ENCODE measurements around the gene TMOD4. TPM values are rescaled to one million over a fixed set of nuclear protein-coding genes. Genes with fewer than 3 reads are reported as not detected.
A peak's percentile ranks its signal among the peaks of the same experiment; 100 is the strongest.

TMOD4 gene
- polyA plus RNA-seq, 1 donor from 2014 or later, result 1.0 TPM

DNA sequence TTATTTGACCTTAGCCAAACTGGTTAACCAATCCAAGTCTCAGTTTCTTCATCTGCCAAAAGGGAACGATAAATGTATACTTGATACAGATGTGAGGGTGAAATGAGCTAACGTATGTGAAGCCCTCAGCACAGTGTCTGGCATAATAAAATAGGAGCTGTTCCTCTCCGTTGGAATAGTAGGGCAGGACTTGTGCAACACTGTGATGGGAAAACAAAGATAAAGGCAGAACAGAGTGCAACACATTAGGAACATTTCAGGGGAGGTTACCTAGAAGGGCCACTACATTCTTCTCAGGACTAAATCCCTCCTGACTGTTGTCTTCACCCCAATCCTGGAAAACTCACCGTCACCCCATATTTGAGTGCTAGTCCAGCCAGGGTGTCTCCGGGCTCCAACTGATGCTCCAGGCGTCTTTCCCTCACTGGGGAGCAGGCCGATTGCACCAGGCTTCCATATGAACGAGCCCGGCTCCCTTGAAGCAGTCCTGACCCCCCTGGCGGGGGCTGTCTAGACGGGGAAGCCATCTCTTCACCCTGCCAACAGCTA lies 11.0 kb downstream of the TMOD4 start:
- Mint-ChIP-seq H3K9me3 (peaks cover 0 to 2% (median 0%) of the 10 kb centered on the region in 3 donors), H3K4me3 (peak overlapping the region; percentile 13 to 99 (median 96)), H3K27ac (peak overlapping the region in 2 of 3 donors; percentile 59), H3K27me3 (peaks cover 1% of the 10 kb centered on the region), H3K36me3 (peaks cover 11% of the 10 kb centered on the region), H3K4me1 (peaks cover 21 to 29% (median 25%) of the 10 kb centered on the region in 3 donors)

DNA sequence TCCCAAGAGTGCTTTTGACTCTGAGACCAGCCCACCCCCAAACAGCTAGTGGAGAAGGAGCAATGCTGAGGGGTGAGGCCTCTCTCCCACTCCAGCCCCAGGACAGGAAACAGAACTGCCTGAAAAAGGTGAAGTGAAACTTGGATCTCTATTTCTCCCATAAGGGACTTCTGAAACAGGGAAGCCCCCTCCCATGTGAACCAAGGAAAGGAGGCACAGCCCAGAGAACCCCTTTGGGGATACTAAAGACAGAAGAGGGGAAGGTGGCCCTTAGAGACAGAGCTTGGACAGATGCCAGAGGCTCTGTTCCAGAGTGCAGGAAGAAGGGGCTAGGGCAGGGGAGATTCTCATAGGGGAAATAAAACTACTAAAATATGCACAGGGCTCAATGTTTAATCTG lies 16.4 kb downstream of the TMOD4 start:
- no peaks in the 10 kb centered on the region for H3K27me3 Mint-ChIP-seq
- peak overlapping the region in 2 of 3 donors; percentile 72 to 78 for H3K27ac Mint-ChIP-seq
- peaks cover 13% of the 10 kb centered on the region for H3K36me3 Mint-ChIP-seq
- peak overlapping the region in 2 of 4 donors; percentile 49 to 86 for H3K4me3 Mint-ChIP-seq
- H3K4me1 Mint-ChIP-seq, result peaks cover 34 to 38% (median 36%) of the 10 kb centered on the region in 3 donors
- no peaks in the 10 kb centered on the region for H3K9me3 Mint-ChIP-seq

DNA sequence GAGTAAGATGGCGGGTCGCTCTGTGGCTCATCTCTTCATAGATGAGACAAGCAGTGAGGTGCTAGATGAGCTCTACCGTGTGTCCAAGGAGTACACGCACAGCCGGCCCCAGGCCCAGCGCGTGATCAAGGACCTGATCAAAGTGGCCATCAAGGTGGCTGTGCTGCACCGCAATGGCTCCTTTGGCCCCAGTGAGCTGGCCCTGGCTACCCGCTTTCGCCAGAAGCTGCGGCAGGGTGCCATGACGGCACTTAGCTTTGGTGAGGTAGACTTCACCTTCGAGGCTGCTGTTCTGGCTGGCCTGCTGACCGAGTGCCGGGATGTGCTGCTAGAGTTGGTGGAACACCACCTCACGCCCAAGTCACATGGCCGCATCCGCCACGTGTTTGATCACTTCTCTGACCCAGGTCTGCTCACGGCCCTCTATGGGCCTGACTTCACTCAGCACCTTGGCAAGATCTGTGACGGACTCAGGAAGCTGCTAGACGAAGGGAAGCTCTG lies 17.0 kb downstream of the TMOD4 start:
- Mint-ChIP-seq H3K27me3 (no peaks in the 10 kb centered on the region), H3K4me1 (peaks cover 34 to 38% (median 36%) of the 10 kb centered on the region in 3 donors), H3K4me3 (peak overlapping the region in 3 of 4 donors; percentile 86 to 94 (median 93)), H3K27ac (peak overlapping the region in 1 of 3 donors; percentile 82), H3K36me3 (peaks cover 13% of the 10 kb centered on the region), H3K9me3 (no peaks in the 10 kb centered on the region)

- peak overlapping the region; percentile 86 to 94 (median 93) for H3K4me3 Mint-ChIP-seq
- peaks cover 34 to 38% (median 36%) of the 10 kb centered on the region in 3 donors for H3K4me1 Mint-ChIP-seq
- peak overlapping the region in 2 of 3 donors; percentile 59 to 82 for H3K27ac Mint-ChIP-seq
- H3K27me3 Mint-ChIP-seq, result no peaks in the 10 kb centered on the region
- H3K9me3 Mint-ChIP-seq, result no peaks in the 10 kb centered on the region
- peaks cover 13% of the 10 kb centered on the region for H3K36me3 Mint-ChIP-seq
These were observed 17.5 kb downstream of the TMOD4 start for GRCh38 chr1:151158326-151158725.

DNA sequence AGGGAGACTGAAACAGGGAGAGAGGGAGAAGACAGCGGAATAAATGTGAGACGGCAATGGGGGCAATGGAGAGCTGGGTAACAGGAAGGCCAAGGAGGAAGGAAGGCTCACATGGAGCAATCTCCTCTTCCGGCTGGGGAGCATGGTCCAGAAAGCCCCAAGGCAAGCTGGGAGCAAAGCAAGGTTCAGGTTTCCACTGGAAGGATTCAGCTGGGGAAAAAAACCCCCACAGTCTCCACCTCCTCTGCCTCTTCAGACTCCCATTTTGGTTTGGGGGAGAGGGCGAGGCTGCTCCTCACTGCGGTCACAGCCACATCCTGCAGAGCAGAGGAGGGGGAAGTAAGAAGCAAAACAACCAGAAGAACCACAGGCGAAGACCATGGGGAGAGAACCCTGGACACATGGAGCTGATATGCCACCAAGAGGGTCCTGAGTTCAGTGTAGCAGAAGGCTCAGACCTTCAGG lies 18.7 kb downstream of the TMOD4 start:
- Mint-ChIP-seq H3K27ac (peak overlapping the region; percentile 74 to 83 (median 79)), H3K27me3 (no peaks in the 10 kb centered on the region), H3K9me3 (no peaks in the 10 kb centered on the region), H3K4me1 (peaks cover 31 to 36% (median 31%) of the 10 kb centered on the region in 3 donors), H3K4me3 (peak overlapping the region; percentile 86 to 94 (median 93)), H3K36me3 (peaks cover 11% of the 10 kb centered on the region)

- peaks cover 8% of the 10 kb centered on the region for H3K36me3 Mint-ChIP-seq
- no peaks in the 10 kb centered on the region for H3K9me3 Mint-ChIP-seq
- H3K4me3 Mint-ChIP-seq, result peak within 1 kb of the TSS; percentile 86 to 94 (median 93)
- peak within 1 kb of the TSS; percentile 79 to 83 (median 80) for H3K27ac Mint-ChIP-seq
- H3K4me1 Mint-ChIP-seq, result peaks cover 26 to 31% (median 31%) of the 10 kb centered on the region in 3 donors
- no peaks in the 10 kb centered on the region for H3K27me3 Mint-ChIP-seq
These were observed 19.3 kb downstream of the TMOD4 start, which contains the start of gene TNFAIP8L2 for GRCh38 chr1:151156515-151156819. Gene TNFAIP8L2, plus strand, starts transcription at chr1:151156649. Its CDS starts 2,049 bp downstream, at chr1:151158698.

- Mint-ChIP-seq H3K4me3 (peak overlapping the region in 2 of 4 donors; percentile 84 to 97), H3K36me3 (no peaks in the 10 kb centered on the region), H3K27me3 (peaks cover 4% of the 10 kb centered on the region), H3K27ac (no peak overlapping the region), H3K4me1 (peaks cover 0 to 10% (median 10%) of the 10 kb centered on the region in 3 donors), H3K9me3 (no peaks in the 10 kb centered on the region)
These were observed 28.1 kb downstream of the TMOD4 start for GRCh38 chr1:151147665-151148064.

DNA sequence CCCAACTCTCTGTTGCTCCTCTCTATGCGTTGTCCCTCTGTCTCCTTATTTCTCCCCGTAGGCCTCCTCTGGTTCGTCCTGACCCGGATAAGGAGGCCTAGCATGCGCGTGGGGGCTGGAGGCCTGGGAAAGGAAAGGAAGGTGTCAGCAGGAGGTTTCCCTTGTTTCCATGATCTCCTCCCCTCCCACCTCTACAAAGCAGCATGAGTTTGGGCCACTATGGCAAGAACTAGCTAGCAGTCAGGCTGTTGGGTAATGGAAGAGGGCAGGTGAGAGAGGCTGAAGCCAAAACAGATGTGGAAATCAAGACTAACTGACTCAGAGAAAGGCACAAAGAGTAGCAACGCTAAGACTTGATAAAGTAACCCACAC lies 28.7 kb downstream of the TMOD4 start:
- Mint-ChIP-seq H3K27ac (no peak overlapping the region), H3K9me3 (no peaks in the 10 kb centered on the region)

GRCh38 chr1:151146412-151147131 lies 29.2 kb downstream of the TMOD4 start, which contains the start of gene SEMA6C:
Gene SEMA6C, minus strand, starts transcription at chr1:151146631. Its CDS starts 4,010 bp downstream, at chr1:151142621.
- peaks cover 4% of the 10 kb centered on the region for H3K27me3 Mint-ChIP-seq
- peak within 1 kb of the TSS; percentile 84 to 97 (median 93) for H3K4me3 Mint-ChIP-seq
- H3K4me1 Mint-ChIP-seq, result peaks cover 0 to 10% (median 10%) of the 10 kb centered on the region in 3 donors
- no peaks in the 10 kb centered on the region for H3K36me3 Mint-ChIP-seq
- peak within 1 kb of the TSS in 1 of 3 donors; percentile 69 for H3K27ac Mint-ChIP-seq
- no peaks in the 10 kb centered on the region for H3K9me3 Mint-ChIP-seq

More for the DNA sequence above, 28.7 kb downstream of the TMOD4 start:
- Mint-ChIP-seq H3K4me3 (peak overlapping the region; percentile 84 to 97 (median 93)), H3K4me1 (peaks cover 0 to 10% (median 10%) of the 10 kb centered on the region in 3 donors), H3K27me3 (peaks cover 4% of the 10 kb centered on the region), H3K36me3 (no peaks in the 10 kb centered on the region)

DNA sequence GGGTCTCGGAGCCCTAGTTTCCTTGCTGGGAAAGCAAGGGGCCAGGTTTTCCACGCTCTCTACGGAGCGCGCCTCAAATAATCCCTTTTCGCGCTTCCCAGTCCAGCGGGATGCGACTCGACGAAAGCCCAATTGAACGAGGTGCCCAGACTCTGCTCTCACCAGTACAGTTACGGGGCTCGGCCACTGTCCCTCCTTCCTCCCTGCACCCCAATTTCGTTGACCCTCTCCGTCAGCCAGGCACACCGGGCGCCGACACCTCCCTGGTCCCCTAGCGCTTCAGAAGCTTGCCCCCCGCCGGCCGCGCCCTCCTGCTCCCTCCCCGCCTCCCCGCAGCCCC lies 29.7 kb downstream of the TMOD4 start:
- Mint-ChIP-seq H3K4me1 (peaks cover 0 to 10% (median 10%) of the 10 kb centered on the region in 3 donors), H3K27me3 (peaks cover 4% of the 10 kb centered on the region), H3K36me3 (no peaks in the 10 kb centered on the region), H3K27ac (peak overlapping the region in 1 of 3 donors; percentile 69), H3K9me3 (no peaks in the 10 kb centered on the region), H3K4me3 (peak overlapping the region; percentile 84 to 97 (median 93))

DNA sequence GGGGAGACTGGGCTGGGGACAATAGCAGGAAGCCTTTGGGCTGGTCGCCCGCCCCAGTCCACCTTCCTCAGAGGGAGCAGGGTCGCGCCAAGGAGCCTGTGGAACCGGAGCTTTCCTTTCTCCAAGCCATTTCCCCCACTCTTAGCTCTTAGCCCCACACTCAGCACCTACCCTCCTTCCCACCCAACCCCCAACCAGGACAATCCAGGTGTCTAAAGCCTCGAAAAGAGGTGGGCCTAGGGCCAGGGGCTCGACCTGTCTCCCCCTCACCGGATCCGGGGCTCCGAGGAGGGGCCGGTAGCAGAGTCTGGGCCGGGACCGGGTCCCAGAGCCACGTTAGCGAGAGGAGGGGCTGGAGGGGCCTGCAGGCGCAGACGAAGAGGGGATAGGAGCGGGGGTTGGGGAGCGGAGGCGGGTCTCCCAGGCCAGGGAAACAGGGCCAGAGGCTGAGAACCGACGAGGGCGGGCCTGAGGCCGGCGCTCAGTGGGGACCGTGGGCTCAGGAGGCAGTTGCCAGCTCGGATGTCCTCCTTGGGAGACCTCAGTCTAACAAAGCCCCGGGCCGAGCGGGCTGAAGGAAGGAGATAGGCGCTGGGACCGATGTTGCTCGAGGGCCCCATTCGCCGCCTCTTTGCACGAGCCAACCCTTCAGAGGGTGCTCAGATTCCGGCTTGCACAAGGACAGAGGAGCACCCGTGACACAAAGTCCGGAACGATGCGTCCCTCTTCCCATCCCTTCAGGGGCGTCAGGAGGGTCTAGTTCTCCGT lies 30.3 kb downstream of the TMOD4 start:
- H3K9me3 Mint-ChIP-seq, result no peaks in the 10 kb centered on the region
- peaks cover 4% of the 10 kb centered on the region for H3K27me3 Mint-ChIP-seq
- H3K4me3 Mint-ChIP-seq, result peak overlapping the region; percentile 84 to 97 (median 93)
- H3K36me3 Mint-ChIP-seq, result no peaks in the 10 kb centered on the region
- no peak overlapping the region for H3K27ac Mint-ChIP-seq
- peaks cover 0 to 10% (median 10%) of the 10 kb centered on the region in 3 donors for H3K4me1 Mint-ChIP-seq

GRCh38 chr1:151144474-151145303 lies 31.1 kb downstream of the TMOD4 start:
- Mint-ChIP-seq H3K36me3 (no peaks in the 10 kb centered on the region), H3K4me3 (peak overlapping the region; percentile 8 to 95 (median 32)), H3K27me3 (peaks cover 4% of the 10 kb centered on the region), H3K4me1 (peaks cover 0 to 10% (median 7%) of the 10 kb centered on the region in 3 donors), H3K27ac (no peak overlapping the region), H3K9me3 (no peaks in the 10 kb centered on the region)

DNA sequence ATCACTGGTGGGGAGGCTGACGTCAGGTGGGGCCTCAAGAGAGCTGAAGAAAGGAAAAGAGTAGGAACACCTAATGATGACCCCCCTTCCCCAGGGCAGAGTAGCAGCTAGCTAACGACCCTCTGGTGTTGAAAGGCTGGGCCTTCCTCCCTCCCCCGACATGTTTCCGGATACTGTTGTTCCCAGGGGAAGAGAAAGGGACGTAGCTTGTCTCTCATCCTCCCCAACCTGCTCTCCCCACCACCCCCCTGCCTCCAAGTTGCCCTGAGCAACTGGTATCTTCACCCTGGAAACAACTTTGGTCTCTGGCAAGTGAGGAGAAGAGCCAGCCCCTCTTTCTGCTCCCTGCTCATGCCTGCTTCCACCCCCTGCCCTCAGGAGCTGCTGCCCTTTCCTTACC lies 31.8 kb downstream of the TMOD4 start:
- H3K9me3 Mint-ChIP-seq, result no peaks in the 10 kb centered on the region
- H3K27me3 Mint-ChIP-seq, result peaks cover 4% of the 10 kb centered on the region
- H3K27ac Mint-ChIP-seq, result no peak overlapping the region
- no peaks in the 10 kb centered on the region for H3K36me3 Mint-ChIP-seq
- peaks cover 0 to 10% (median 7%) of the 10 kb centered on the region in 3 donors for H3K4me1 Mint-ChIP-seq
- H3K4me3 Mint-ChIP-seq, result no peak overlapping the region

DNA sequence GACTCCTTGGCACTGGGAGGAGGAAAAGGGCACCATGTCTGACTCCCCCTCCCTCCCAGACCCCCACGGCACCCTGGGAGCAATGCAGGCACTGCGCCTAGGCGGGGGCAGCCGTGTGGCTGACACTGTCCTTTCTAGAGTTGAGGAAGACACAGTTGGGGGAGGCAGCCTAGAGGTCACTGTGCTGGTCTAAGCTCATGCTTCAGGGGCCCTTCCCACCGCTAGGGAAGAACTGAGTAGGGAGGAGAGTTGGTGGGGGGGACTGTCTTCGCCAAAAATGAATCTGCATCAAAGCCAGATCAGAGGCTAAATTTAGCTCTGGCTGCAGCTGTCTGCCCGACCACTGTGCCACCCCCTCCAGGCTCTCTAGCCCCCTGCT lies 32.7 kb downstream of the TMOD4 start:
- no peaks in the 10 kb centered on the region for H3K9me3 Mint-ChIP-seq
- H3K27ac Mint-ChIP-seq, result no peak overlapping the region
- H3K36me3 Mint-ChIP-seq, result no peaks in the 10 kb centered on the region
- H3K27me3 Mint-ChIP-seq, result peaks cover 4% of the 10 kb centered on the region
- peaks cover 0 to 10% (median 7%) of the 10 kb centered on the region in 3 donors for H3K4me1 Mint-ChIP-seq
- no peak overlapping the region for H3K4me3 Mint-ChIP-seq

Data from IgD-negative memory B cell (primary cell).